ENCODE measurements around the gene DLGAP1.

DNA sequence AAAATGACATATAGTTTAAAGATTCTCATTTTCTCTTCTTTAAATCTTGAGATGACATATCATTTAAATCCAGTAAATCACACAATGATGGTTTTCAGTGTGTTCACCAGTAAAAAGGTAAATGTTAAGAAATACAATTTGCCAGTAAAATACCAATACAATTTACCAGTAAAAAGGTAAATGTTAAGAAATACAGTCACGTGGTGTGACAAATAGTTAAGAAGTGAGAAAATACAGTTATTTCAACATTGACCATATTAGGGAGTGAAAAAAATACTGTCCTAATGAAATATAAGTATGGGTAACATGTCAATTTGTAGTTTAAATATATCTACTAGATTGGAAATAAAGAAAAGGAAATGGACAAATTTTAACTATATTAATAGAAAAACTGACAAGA lies 80.5 kb downstream of the DLGAP1 start:
- TF ChIP-seq POLR2AphosphoS5 (IDR thresholded peaks at IDR 0.05; ENCODE audit: low read depth, low read length) (no peak), TAF1 (IDR thresholded peaks at IDR 0.05; ENCODE audit: borderline replicate concordance, low read depth, low read length) (no peak), RAD21 (IDR thresholded peaks at IDR 0.05; ENCODE audit: low read length) (no peak), MXI1 (IDR thresholded peaks at IDR 0.05; ENCODE audit: low read depth, low read length) (no peak), EP300 (IDR thresholded peaks at IDR 0.05; ENCODE audit: borderline replicate concordance in 1 of 2, low read depth in 1 of 2, low read length in 1 of 2) (no peak), YY1 (IDR thresholded peaks at IDR 0.05; ENCODE audit: low read depth) (no peak), SIN3A (IDR thresholded peaks at IDR 0.05; ENCODE audit: borderline replicate concordance, low read depth, low read length) (no peak), RFX5 (IDR thresholded peaks at IDR 0.05; ENCODE audit: low read length) (no peak), GABPA (IDR thresholded peaks at IDR 0.05; ENCODE audit: low read depth) (no peak)
- TF ChIP-seq, protein P1, sequence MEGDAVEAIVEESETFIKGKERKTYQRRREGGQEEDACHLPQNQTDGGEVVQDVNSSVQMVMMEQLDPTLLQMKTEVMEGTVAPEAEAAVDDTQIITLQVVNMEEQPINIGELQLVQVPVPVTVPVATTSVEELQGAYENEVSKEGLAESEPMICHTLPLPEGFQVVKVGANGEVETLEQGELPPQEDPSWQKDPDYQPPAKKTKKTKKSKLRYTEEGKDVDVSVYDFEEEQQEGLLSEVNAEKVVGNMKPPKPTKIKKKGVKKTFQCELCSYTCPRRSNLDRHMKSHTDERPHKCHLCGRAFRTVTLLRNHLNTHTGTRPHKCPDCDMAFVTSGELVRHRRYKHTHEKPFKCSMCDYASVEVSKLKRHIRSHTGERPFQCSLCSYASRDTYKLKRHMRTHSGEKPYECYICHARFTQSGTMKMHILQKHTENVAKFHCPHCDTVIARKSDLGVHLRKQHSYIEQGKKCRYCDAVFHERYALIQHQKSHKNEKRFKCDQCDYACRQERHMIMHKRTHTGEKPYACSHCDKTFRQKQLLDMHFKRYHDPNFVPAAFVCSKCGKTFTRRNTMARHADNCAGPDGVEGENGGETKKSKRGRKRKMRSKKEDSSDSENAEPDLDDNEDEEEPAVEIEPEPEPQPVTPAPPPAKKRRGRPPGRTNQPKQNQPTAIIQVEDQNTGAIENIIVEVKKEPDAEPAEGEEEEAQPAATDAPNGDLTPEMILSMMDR (IDR thresholded peaks at IDR 0.05): no peak
